ENCODE results near the gene SSR4.

GRCh38 chrX:153824348-153824747, 29.9 kb downstream of the SSR4 start:
- TF ChIP-seq CTCF (conservative IDR thresholded peaks at IDR 0.05; ENCODE audit: low read depth, low read length) = no peak
- TF ChIP-seq EZH2phosphoT487 (IDR thresholded peaks at IDR 0.05; ENCODE audit: borderline replicate concordance, low read length) = no peak
